ENCODE measurements around the gene TYSND1.
"Not testable (repeated sequence)": the region's sequence is repeated elsewhere in the genome, so short reads cannot be mapped to it uniquely, and the experiment has no call there.

TYSND1 gene

GRCh38 chr10:70114902-70115301, 31.6 kb downstream of the TYSND1 start:
- FAIRE-seq (no peak), DNase-seq (ENCODE audit: insufficient read length, low spot score) (no peak)

- no peak for FAIRE-seq
- no peak for DNase-seq (ENCODE audit: insufficient read length, low spot score)
Measured at GRCh38 chr10:70112071-70112470, 34.4 kb downstream of the TYSND1 start.

GRCh38 chr10:70111496-70111895, 35.0 kb downstream of the TYSND1 start:
- DNase-seq (ENCODE audit: insufficient read length, low spot score) (no peak), FAIRE-seq (no peak)

- FAIRE-seq, result no peak
- no peak for DNase-seq (ENCODE audit: insufficient read length, low spot score)
Measured at GRCh38 chr10:70109064-70109729, 37.3 kb downstream of the TYSND1 start.

GRCh38 chr10:70106958-70107791, 39.3 kb downstream of the TYSND1 start:
- FAIRE-seq (no peak), DNase-seq (ENCODE audit: insufficient read length, low spot score) (peak; percentile 27)

- DNase-seq (ENCODE audit: insufficient read length, low spot score) (no peak), FAIRE-seq (no peak)
Measured at GRCh38 chr10:70101668-70102067, 44.8 kb downstream of the TYSND1 start.

GRCh38 chr10:70101068-70101562, 45.4 kb downstream of the TYSND1 start:
- FAIRE-seq; DNase-seq (ENCODE audit: insufficient read length, low spot score): not testable (repeated sequence)

GRCh38 chr10:70098271-70098670, 48.2 kb downstream of the TYSND1 start:
- no peak for FAIRE-seq

GRCh38 chr10:70097459-70097858, 49.0 kb downstream of the TYSND1 start:
- no peak for FAIRE-seq
- DNase-seq (ENCODE audit: insufficient read length, low spot score), result no peak

More at GRCh38 chr10:70098271-70098670, 48.2 kb downstream of the TYSND1 start:
- DNase-seq (ENCODE audit: insufficient read length, low spot score), result no peak

GRCh38 chr10:70096705-70097420, 49.6 kb downstream of the TYSND1 start:
- no peak for FAIRE-seq
- no peak for DNase-seq (ENCODE audit: insufficient read length, low spot score)

GRCh38 chr10:70096016-70096704, 50.3 kb downstream of the TYSND1 start:
- no peak for DNase-seq (ENCODE audit: insufficient read length, low spot score)
- no peak for FAIRE-seq

GRCh38 chr10:70094250-70094649, 52.2 kb downstream of the TYSND1 start:
- DNase-seq (ENCODE audit: insufficient read length, low spot score) (no peak), FAIRE-seq (no peak)

GRCh38 chr10:70093335-70093944, 53.1 kb downstream of the TYSND1 start:
- DNase-seq (ENCODE audit: insufficient read length, low spot score) (no peak), FAIRE-seq (no peak)

- FAIRE-seq (no peak), DNase-seq (ENCODE audit: insufficient read length, low spot score) (no peak)
Measured at GRCh38 chr10:70092389-70092718, 54.1 kb downstream of the TYSND1 start.

GRCh38 chr10:70090951-70091350, 55.5 kb downstream of the TYSND1 start:
- DNase-seq (ENCODE audit: insufficient read length, low spot score), result no peak
- FAIRE-seq, result no peak

- no peak for FAIRE-seq
- no peak for DNase-seq (ENCODE audit: insufficient read length, low spot score)
Measured at GRCh38 chr10:70090013-70090412, 56.5 kb downstream of the TYSND1 start.

- FAIRE-seq, result no peak
Measured at GRCh38 chr10:70088308-70088698, 58.2 kb downstream of the TYSND1 start.

More at GRCh38 chr10:70088308-70088698, 58.2 kb downstream of the TYSND1 start:
- DNase-seq (ENCODE audit: insufficient read length, low spot score), result no peak

Data from HTR-8/SVneo (cell line).